H9 (cell line): ENCODE results near the gene NLRP12. TPM values are rescaled to one million over a fixed set of nuclear protein-coding genes. Genes with fewer than 3 reads are reported as not detected.

Experiments used
- DNase-seq: peaks from one replicate; pipeline ENCODE4 v3.0.0-alpha.2; 2017
- H2AFZ ChIP-seq: one replicate; pipeline ENCODE4 v1.6.1; 2013; ENCODE audit warnings: mild to moderate bottlenecking, low read length, control low read depth, moderate library complexity
- H2AK5ac ChIP-seq: 2 replicates; pipeline ENCODE4 v1.6.1; 2013; ENCODE audit warnings: low read length, control low read depth, mixed read lengths; ENCODE audit not compliant: insufficient read length
- H2BK120ac ChIP-seq: one replicate; pipeline ENCODE4 v1.6.1; 2013; ENCODE audit warnings: low read depth, mild to moderate bottlenecking, low read length, control low read depth, inconsistent platforms; ENCODE audit not compliant: poor library complexity, severe bottlenecking
- H2BK12ac ChIP-seq: 2 replicates; pipeline ENCODE4 v1.6.1; 2013; ENCODE audit warnings: low read length, control low read depth, mixed read lengths, low read depth; ENCODE audit not compliant: insufficient read length
- H2BK15ac ChIP-seq: 2 replicates; pipeline ENCODE4 v1.6.1; 2013; ENCODE audit warnings: low read depth, low read length, control low read depth
- H2BK20ac ChIP-seq: one replicate; pipeline ENCODE4 v1.6.1; 2013; ENCODE audit warnings: low read depth, mild to moderate bottlenecking, low read length, control low read depth, inconsistent platforms; ENCODE audit not compliant: poor library complexity, severe bottlenecking
- H2BK5ac ChIP-seq: 2 replicates; pipeline ENCODE4 v1.6.1; 2013; ENCODE audit warnings: low read length, control low read depth, mixed read lengths; ENCODE audit not compliant: insufficient read length
- H3K14ac ChIP-seq: 2 replicates; pipeline ENCODE4 v1.6.1; 2013; ENCODE audit warnings: low read length, control low read depth; ENCODE audit not compliant: insufficient read depth
- H3K18ac ChIP-seq: 2 replicates; pipeline ENCODE4 v1.6.1; 2013; ENCODE audit warnings: low read depth, mild to moderate bottlenecking, mixed read lengths, low read length, control low read depth; ENCODE audit not compliant: insufficient read length
- H3K23ac ChIP-seq: 2 replicates; pipeline ENCODE4 v1.6.1; 2013; ENCODE audit warnings: low read length, control low read depth, mixed read lengths, low read depth; ENCODE audit not compliant: insufficient read length
- H3K23me2 ChIP-seq: 2 replicates; pipeline ENCODE4 v1.6.1; 2013; ENCODE audit warnings: low read depth, mild to moderate bottlenecking, mixed read lengths, low read length, control low read depth; ENCODE audit not compliant: insufficient read length, poor library complexity, severe bottlenecking
- H3K27ac ChIP-seq: 2 replicates; pipeline ENCODE4 v1.5.1; 2013; ENCODE audit warnings: low read length, control low read depth, mixed read lengths, low read depth; ENCODE audit not compliant: insufficient read length
- H3K27me3 ChIP-seq: 2 replicates; pipeline ENCODE4 v1.6.1; 2013; ENCODE audit warnings: low read length, control low read depth, inconsistent platforms; ENCODE audit not compliant: insufficient read depth
- H3K4ac ChIP-seq: 2 replicates; pipeline ENCODE4 v1.6.1; 2013; ENCODE audit warnings: low read depth, mild to moderate bottlenecking, control low read depth, inconsistent platforms, low read length, moderate library complexity
- H3K4me1 ChIP-seq: 2 replicates; pipeline ENCODE4 v1.6.1; 2013; ENCODE audit warnings: low read length, control low read depth, inconsistent platforms; ENCODE audit not compliant: insufficient read depth
- H3K4me2 ChIP-seq: 2 replicates; pipeline ENCODE4 v1.6.1; 2013; ENCODE audit warnings: low read length, control low read depth, mixed read lengths; ENCODE audit not compliant: insufficient read length, insufficient read depth
- H3K56ac ChIP-seq: 2 replicates; pipeline ENCODE4 v1.6.1; 2013; ENCODE audit warnings: low read depth, mild to moderate bottlenecking, mixed read lengths, low read length, control low read depth; ENCODE audit not compliant: insufficient read length
- H3K79me1 ChIP-seq: 2 replicates; pipeline ENCODE4 v1.6.1; 2013; ENCODE audit warnings: low read depth, mild to moderate bottlenecking, moderate library complexity, low read length, control low read depth, inconsistent platforms; ENCODE audit not compliant: insufficient read depth, poor library complexity, severe bottlenecking
- H3K79me2 ChIP-seq: 2 replicates; pipeline ENCODE4 v1.6.1; 2013; ENCODE audit warnings: low read length, control low read depth, inconsistent platforms; ENCODE audit not compliant: insufficient read depth
- H3K9ac ChIP-seq: 2 replicates; pipeline ENCODE4 v1.6.1; 2013; ENCODE audit warnings: low read length, control low read depth, mixed read lengths; ENCODE audit not compliant: insufficient read length; ENCODE audit errors: extremely low read depth
- H3K9me3 ChIP-seq: one replicate; pipeline ENCODE4 v1.6.1; 2013; ENCODE audit warnings: low read depth, low read length, inconsistent platforms; ENCODE audit not compliant: control insufficient read depth
- H3T11ph ChIP-seq: one replicate; pipeline ENCODE4 v1.6.1; 2013; ENCODE audit warnings: mild to moderate bottlenecking, low read length, control low read depth, inconsistent platforms
- H4K20me1 ChIP-seq: one replicate; pipeline ENCODE4 v1.6.1; 2013; ENCODE audit not compliant: control insufficient read depth, insufficient read length, insufficient read depth
- H4K5ac ChIP-seq: 2 replicates; pipeline ENCODE4 v1.6.1; 2013; ENCODE audit warnings: low read depth, mild to moderate bottlenecking, mixed read lengths, low read length, control low read depth; ENCODE audit not compliant: insufficient read length
- H4K8ac ChIP-seq: replicated peaks from 2 replicates; pipeline ENCODE4 v1.6.1; 2013; ENCODE audit warnings: low read length, control low read depth, mixed read lengths, low read depth; ENCODE audit not compliant: insufficient read length
- H4K91ac ChIP-seq: 2 replicates; pipeline ENCODE4 v1.6.1; 2013; ENCODE audit warnings: low read depth, mild to moderate bottlenecking, moderate library complexity, mixed read lengths, low read length, control low read depth; ENCODE audit not compliant: insufficient read length
- H3K27ac Mint-ChIP-seq, 3 experiments: 2 replicates in 2 of 3; 3 replicates in 1 of 3; pipeline ENCODE4 v1.8.0; 2020 to 2021; ENCODE audit warnings: mixed read lengths in 3 of 3, mild to moderate bottlenecking in 1 of 3, moderate library complexity in 1 of 3
- H3K27me3 Mint-ChIP-seq: 2 replicates; pipeline ENCODE4 v1.8.0; 2021; ENCODE audit warnings: low read depth, mild to moderate bottlenecking, moderate library complexity, mixed read lengths
- H3K36me3 Mint-ChIP-seq, 3 experiments: 2 replicates in 2 of 3; 3 replicates in 1 of 3; pipeline ENCODE4 v1.8.0; 2020 to 2021; ENCODE audit warnings: low read depth in 3 of 3, mixed read lengths in 3 of 3; ENCODE audit not compliant: insufficient read depth in 1 of 3
- H3K4me1 Mint-ChIP-seq, 2 experiments: 2 replicates each; pipeline ENCODE4 v1.8.0; 2020; ENCODE audit warnings: mixed read lengths in 2 of 2
- H3K4me3 Mint-ChIP-seq, 2 experiments: 2 replicates in 1 of 2; 3 replicates in 1 of 2; pipeline ENCODE4 v1.8.0; 2020 to 2021; ENCODE audit warnings: mild to moderate bottlenecking in 2 of 2, mixed read lengths in 2 of 2, moderate library complexity in 1 of 2
- H3K9me3 Mint-ChIP-seq, 2 experiments: 2 replicates in 1 of 2; 3 replicates in 1 of 2; pipeline ENCODE4 v1.8.0; 2020; ENCODE audit warnings: mild to moderate bottlenecking in 2 of 2, mixed read lengths in 2 of 2, moderate library complexity in 1 of 2
- WGBS: extraction: QIAGEN DNeasy Blood & Tissue Kit; methylation state at CpG from one replicate; pipeline ENCODE4 v1.1.7; 2013; ENCODE audit warnings: missing lambda C conversion rate, low lambda C conversion rate, mixed read lengths; ENCODE audit not compliant: insufficient read length; ENCODE audit errors: extremely low coverage; 5-methylcytosine and 5-hydroxymethylcytosine counted together
- total RNA-seq: library from RNA; stranded (reverse); gene quantifications from 2 replicates; pipeline ENCODE4 v1.2.1, GENCODE V29; 2021
- TF ChIP-seq, protein P1 (sequence below): fragments of 200-600 bp; sonication (generic); conservative IDR thresholded peaks from 3 replicates; pipeline ENCODE4 v1.8.0; 2021; ENCODE audit warnings: antibody characterized with exemption, mild to moderate bottlenecking

Gene NLRP12
- total RNA-seq, 1 experiment from 2014 or later = 4.0 TPM

DNA sequence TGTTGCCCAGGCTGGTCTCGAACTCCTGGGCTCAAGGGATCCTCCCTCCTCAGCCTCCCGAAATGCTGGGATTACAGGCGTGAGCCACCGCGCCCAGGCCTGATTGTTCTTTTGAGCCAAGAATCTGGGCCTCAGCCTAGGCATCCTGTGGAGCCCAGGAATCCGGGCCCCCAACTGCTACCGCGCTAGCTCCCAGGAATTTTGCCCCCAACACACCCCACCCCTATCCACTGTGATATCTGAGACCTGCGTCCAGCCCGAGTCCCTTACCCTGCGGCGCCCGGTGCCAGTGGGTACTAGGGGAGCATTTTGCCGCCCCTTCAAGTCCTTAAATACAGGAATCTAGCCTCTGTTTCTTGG is 42.7 kb upstream of the NLRP12 start:
- Mint-ChIP-seq H3K4me3 (peak overlapping the region; percentile 88 to 92), H3K27me3 (peaks cover 12% of the 10 kb centered on the region), H3K9me3 (no peaks in the 10 kb centered on the region), H3K4me1 (peaks cover 26 to 33% of the 10 kb centered on the region in 2 experiments), H3K36me3 (peaks cover 12 to 15% (median 12%) of the 10 kb centered on the region in 3 experiments; a peak in 6 of 7 replicates), H3K27ac (peak overlapping the region; percentile 99 to 100 (median 100))
- Histone ChIP-seq H2AFZ (no peak overlapping the region), H3K4ac (peak overlapping the region; percentile 93; the same call in 1 of the 2 replicates), H4K91ac (peak overlapping the region; percentile 91), H3K18ac (peak overlapping the region; percentile 99), H2BK15ac (no peak overlapping the region), H3K9ac (peak overlapping the region; percentile 86), H2BK20ac (peak overlapping the region; percentile 15), H4K5ac (peak overlapping the region; percentile 80), H3T11ph (peak overlapping the region; percentile 93), H3K23ac (no peak overlapping the region), H2BK5ac (peak overlapping the region; percentile 77), H3K27ac (peak overlapping the region; percentile 96), H3K9me3 (no peaks in the 10 kb centered on the region), H4K20me1 (no peaks in the 10 kb centered on the region), H2AK5ac (peak overlapping the region; percentile 18), H3K4me1 (peaks cover 2% of the 10 kb centered on the region; the same call in 1 of the 2 replicates), H2BK120ac (peak overlapping the region; percentile 99), H3K56ac (no peak overlapping the region), H3K14ac (peak overlapping the region; percentile 99), H4K8ac (no peak overlapping the region), H3K79me2 (peaks cover 2% of the 10 kb centered on the region; the same call in 1 of the 2 replicates), H3K27me3 (no peaks in the 10 kb centered on the region), H3K23me2 (peaks cover 15% of the 10 kb centered on the region), H2BK12ac (peak overlapping the region; percentile 90), H3K4me2 (peak overlapping the region; percentile 63), H3K79me1 (no peaks in the 10 kb centered on the region)
- WGBS = no CpG with 5 or more reads among the region's 14 CpGs
- TF ChIP-seq, protein P1, sequence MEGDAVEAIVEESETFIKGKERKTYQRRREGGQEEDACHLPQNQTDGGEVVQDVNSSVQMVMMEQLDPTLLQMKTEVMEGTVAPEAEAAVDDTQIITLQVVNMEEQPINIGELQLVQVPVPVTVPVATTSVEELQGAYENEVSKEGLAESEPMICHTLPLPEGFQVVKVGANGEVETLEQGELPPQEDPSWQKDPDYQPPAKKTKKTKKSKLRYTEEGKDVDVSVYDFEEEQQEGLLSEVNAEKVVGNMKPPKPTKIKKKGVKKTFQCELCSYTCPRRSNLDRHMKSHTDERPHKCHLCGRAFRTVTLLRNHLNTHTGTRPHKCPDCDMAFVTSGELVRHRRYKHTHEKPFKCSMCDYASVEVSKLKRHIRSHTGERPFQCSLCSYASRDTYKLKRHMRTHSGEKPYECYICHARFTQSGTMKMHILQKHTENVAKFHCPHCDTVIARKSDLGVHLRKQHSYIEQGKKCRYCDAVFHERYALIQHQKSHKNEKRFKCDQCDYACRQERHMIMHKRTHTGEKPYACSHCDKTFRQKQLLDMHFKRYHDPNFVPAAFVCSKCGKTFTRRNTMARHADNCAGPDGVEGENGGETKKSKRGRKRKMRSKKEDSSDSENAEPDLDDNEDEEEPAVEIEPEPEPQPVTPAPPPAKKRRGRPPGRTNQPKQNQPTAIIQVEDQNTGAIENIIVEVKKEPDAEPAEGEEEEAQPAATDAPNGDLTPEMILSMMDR = no peak
- peak; percentile 81 for DNase-seq
